Esophagus squamous epithelium (tissue), 5 donors: ENCODE results near the gene NOTCH2NLA. TPM values are rescaled to one million over a fixed set of nuclear protein-coding genes. Genes with fewer than 3 reads are reported as not detected.
A peak's percentile ranks its signal among the peaks of the same experiment; 100 is the strongest.
"Not testable (repeated sequence)": the region's sequence is repeated elsewhere in the genome, so short reads cannot be mapped to it uniquely, and the experiment has no call there.

Experiments used
- DNase-seq: peaks from one replicate; lab custom pipeline; 2025; lab: John Stamatoyannopoulos, UW
- H3K27ac ChIP-seq, 4 donors: fragments of 200-600 bp; sonication (generic); one replicate each; pipeline ENCODE4 v1.5.1; 2016 to 2019; ENCODE audit warnings: mild to moderate bottlenecking in 1 of 4
- H3K27me3 ChIP-seq, 4 donors: fragments of 200-600 bp; sonication (generic); 1 replicate in 3 of 4; 2 replicates in 1 of 4; pipeline versions ENCODE4 v1.5.1 to v1.6.0; 2017 to 2021; ENCODE audit warnings: antibody characterized with exemption in 1 of 4
- H3K36me3 ChIP-seq, 3 donors: fragments of 200-600 bp; sonication (generic); one replicate each; pipeline ENCODE4 v1.5.1; 2016 to 2019
- H3K4me1 ChIP-seq, 3 donors: fragments of 200-600 bp; sonication (generic); one replicate each; pipeline ENCODE4 v1.5.1; 2017 to 2019
- H3K4me3 ChIP-seq, 4 donors: fragments of 200-600 bp; sonication (generic); 1 replicate in 3 of 4; 2 replicates in 1 of 4; pipeline ENCODE4 v1.5.1; 2016 to 2019; ENCODE audit warnings: mild to moderate bottlenecking in 2 of 4, moderate library complexity in 1 of 4
- H3K9me3 ChIP-seq, 3 donors: fragments of 200-600 bp; sonication (generic); one replicate each; pipeline ENCODE4 v1.5.1; 2016 to 2019
- POLR2A ChIP-seq, 4 donors: fragments of 450-650 bp; IDR thresholded peaks; one replicate each; pipeline ENCODE4 v1.6.1; 2017; ENCODE audit warnings: antibody characterized with exemption in 4 of 4, mild to moderate bottlenecking in 4 of 4, moderate library complexity in 3 of 4
- WGBS, 2 donors: methylation state at CpG; one replicate each; pipeline ENCODE4 v1.1.5; 2018; 5-methylcytosine and 5-hydroxymethylcytosine counted together
- intact Hi-C: fragments of 100-400 bp; cut with DNase I; formaldehyde crosslinking; loops from one replicate; pipeline ENCODE4 v1.15.0; 2022
- total RNA-seq, 4 donors: library from RNA; depleted of rRNA; stranded (reverse); fragments of >200 nt; gene quantifications; one replicate each; pipeline ENCODE4 v1.1.0, GENCODE V29; 2016
- donor health status: DM: yes; HTN: yes; CAD: no.

Gene NOTCH2NLA
- 10 to 100 TPM; 29.3 to 70.6 (median 44.1) TPM for total RNA-seq

DNA sequence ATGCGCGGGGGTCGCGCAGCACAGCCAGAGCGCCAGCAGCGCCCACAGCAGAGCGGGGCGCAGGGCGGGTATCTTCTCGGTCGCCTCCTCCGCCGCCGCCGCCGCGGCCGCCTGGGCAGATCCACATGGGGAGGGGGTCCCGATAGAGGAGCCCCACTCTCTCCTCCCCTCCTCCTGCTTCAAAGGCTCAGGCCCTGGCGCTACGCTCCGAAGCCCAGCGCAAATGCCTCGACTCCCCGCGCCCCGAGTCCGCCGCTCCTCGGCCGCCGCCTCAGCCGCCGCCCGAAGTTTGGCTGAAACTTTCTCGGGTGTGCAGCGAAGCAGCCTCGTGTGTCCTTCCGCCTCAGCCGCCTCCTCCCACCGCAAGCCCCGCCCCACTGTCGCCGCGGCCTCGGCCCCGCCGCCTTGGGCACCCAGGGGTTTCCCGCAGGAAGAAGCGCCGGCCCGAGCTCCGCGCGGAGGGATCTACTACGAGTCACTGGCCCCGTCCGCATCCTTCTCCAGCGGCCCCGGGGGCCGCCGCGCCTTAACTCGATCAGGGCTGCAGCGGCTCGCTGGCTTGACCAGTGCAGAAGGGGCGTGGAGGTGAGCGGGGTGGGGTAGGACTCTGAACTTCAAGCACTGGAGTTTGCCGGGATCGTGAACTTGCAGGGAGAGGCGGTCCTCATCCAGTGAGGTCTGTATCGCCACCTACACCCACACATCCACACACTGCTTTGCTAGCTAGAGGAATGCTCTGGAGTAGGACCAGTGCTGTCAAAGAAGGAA lies at the start of gene NOTCH2NLA:
Gene NOTCH2NLA, minus strand, starts transcription at position 312 of the 768 bp plus-strand sequence. CDS start 39,684 bp downstream, outside the sequence.
- peak within 1 kb of the TSS; percentile 47 to 65 (median 58) for H3K4me3 ChIP-seq
- H3K4me1 ChIP-seq, DNase-seq, intact Hi-C loops, H3K27me3 ChIP-seq, H3K36me3 ChIP-seq, H3K9me3 ChIP-seq: not testable (repeated sequence)
- TF ChIP-seq POLR2A (IDR thresholded peaks at IDR 0.05): peak in 3 of 4 donors; percentile 58 to 94 (median 81)
- no CpG with 5 or more reads among the region's 72 CpGs for WGBS, 2 donors
- peak within 1 kb of the TSS; percentile 81 to 90 (median 88) for H3K27ac ChIP-seq

DNA sequence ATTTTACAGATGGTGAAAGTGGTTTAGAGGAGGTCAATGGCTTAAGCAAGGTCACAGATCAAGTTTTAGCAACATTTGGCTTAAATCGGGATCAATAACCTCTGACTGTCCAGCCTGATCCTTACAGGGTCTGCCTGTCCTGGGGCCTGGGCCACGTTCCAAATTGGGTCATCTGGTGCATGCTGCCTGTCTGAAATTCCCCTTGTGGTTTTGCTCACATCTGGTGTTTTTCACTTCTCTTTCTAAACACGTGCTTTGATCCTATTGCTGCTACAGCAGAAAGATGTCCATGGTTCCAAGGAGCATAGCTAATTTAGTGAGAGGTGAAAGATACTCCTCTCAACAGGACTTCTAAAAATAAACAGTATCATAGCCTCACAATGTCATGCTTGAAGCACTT lies 49.5 kb upstream of the NOTCH2NLA start:
- H3K36me3 ChIP-seq, H3K4me3 ChIP-seq, H3K27ac ChIP-seq, H3K27me3 ChIP-seq, H3K4me1 ChIP-seq, DNase-seq, intact Hi-C loops, H3K9me3 ChIP-seq: not testable (repeated sequence)
- no CpG with 5 or more reads among the region's 3 CpGs for WGBS, 2 donors

DNA sequence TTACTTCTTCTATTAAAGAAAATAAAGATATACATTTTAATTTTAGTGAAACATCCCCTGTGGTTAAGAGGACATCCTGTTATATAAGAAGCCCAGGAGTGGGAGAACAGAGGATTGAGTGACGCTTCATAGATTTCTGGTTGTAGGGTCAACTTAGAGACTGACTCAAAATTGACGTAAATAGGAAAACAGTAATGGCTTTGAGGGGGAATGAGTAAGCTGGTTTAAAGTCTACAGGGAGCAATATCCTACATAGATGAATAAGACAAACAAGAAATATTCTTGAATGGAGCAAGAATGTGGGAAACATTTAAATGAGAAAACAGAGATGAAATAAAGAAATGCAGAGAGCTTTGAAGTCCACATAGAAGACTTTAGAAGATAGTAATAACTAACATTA lies 48.3 kb upstream of the NOTCH2NLA start:
- intact Hi-C loops, H3K36me3 ChIP-seq, DNase-seq, H3K9me3 ChIP-seq, H3K27me3 ChIP-seq, H3K4me1 ChIP-seq, H3K4me3 ChIP-seq, H3K27ac ChIP-seq: not testable (repeated sequence)
- WGBS, 2 donors: no CpG with 5 or more reads among the region's 2 CpGs

DNA sequence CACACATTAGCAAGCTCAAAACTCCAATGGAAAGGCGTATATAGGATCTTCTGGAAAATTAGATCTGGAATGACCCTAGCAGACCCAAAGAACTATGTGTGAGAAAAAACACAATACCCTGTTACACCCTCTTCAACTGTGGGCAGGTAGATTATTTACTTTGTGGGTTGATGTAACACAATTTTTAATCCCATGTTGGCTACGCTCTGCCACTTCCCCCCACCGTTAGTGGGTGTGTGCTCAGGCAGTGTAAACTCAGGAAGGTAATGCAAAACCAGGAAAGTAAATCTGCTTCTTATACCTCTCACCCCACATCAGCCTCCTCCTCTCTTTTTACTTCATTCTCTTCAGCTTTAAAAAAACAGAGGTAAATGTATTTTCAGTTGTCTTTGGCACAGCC lies 45.3 kb upstream of the NOTCH2NLA start:
- H3K9me3 ChIP-seq, H3K27me3 ChIP-seq, H3K36me3 ChIP-seq, intact Hi-C loops, DNase-seq, H3K27ac ChIP-seq, H3K4me3 ChIP-seq, H3K4me1 ChIP-seq: not testable (repeated sequence)
- WGBS, 2 donors: no CpG with 5 or more reads among the region's 3 CpGs

DNA sequence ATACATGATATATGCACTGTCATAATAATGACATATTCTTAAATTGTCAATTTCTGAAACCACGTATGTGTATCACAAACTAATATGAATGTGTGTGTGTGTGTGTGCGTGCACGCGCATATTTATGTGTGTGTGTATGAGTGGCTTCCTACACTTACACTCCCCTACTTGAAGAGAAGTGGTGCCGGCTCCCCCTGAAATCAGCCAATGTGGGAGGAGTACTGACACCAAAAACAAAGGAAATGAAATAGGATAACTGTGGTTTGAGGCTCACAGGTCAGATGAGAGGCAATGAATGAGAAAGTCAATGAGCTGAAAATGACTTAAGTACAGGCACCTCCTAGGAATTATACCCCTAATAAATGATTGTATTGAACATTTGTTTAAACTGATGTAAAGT lies 44.4 kb upstream of the NOTCH2NLA start:
- DNase-seq, H3K36me3 ChIP-seq, H3K4me1 ChIP-seq, H3K27ac ChIP-seq, intact Hi-C loops, H3K27me3 ChIP-seq, H3K9me3 ChIP-seq, H3K4me3 ChIP-seq: not testable (repeated sequence)
- no CpG with 5 or more reads among the region's 5 CpGs for WGBS, 2 donors

DNA sequence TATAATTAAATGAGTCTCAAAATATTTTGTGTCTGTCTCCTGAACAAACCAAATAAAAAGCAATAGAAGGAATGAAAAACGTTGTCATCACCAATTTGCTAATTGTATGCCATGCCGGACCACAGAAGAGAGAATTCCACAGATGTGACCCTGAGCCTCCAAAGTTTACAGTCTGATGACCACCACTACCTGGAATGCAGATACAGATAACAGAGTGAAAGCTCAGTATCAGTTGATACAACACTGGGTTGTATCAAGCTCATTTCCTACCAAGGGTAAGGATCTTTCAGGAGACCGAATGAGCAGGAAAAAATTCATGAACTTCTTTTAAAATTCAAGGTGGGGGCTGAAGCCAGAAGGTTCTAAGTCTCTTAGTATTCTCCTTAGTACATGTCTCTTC lies 43.9 kb upstream of the NOTCH2NLA start:
- H3K4me3 ChIP-seq, DNase-seq, H3K36me3 ChIP-seq, H3K4me1 ChIP-seq, intact Hi-C loops, H3K27me3 ChIP-seq, H3K27ac ChIP-seq, H3K9me3 ChIP-seq: not testable (repeated sequence)
- WGBS, 2 donors: no CpG with 5 or more reads among the region's 3 CpGs

DNA sequence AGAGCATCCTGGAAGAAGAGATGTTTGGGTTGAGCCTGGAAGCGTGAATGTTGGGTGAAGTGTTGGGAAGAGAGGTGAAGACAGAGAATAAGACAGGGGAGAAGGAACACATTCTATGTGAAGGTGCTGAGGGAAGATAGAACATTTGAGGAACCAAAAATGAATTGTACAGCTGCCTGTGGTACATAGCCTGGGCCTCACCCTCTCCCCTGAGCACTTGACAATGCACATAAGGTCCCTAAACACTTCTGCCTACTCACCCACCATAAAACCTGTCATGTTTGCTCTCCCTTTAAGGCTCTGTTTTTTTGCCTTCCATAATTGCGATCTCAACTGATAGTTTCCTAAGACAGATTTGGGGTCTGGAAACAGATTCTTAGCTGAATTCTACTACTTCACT lies 43.2 kb upstream of the NOTCH2NLA start:
- H3K36me3 ChIP-seq, H3K9me3 ChIP-seq, H3K27ac ChIP-seq, H3K4me3 ChIP-seq, DNase-seq, intact Hi-C loops, H3K27me3 ChIP-seq, H3K4me1 ChIP-seq: not testable (repeated sequence)
- WGBS, 2 donors: no CpG with 5 or more reads among the region's 2 CpGs

DNA sequence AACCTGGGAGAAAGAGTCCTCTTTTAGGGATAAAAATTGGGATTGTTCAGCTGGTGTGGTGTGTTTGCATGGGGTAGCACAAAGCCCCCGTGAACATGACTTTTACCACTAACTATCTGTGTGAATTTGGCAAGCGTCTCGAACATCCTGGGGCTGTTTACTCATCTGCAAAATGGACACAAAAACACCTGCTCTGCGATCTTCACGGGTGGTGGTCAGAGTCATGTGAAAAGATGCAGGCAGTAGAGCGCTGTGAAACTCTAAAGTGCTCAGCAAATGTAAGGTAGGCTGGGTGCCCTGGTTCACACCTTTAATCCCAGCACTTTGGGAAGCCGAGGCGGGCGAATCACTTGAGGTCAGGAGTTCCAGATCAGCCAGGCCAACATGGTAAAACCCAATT lies 41.3 kb upstream of the NOTCH2NLA start:
- WGBS, 2 donors: no CpG with 5 or more reads among the region's 9 CpGs
- H3K4me3 ChIP-seq, H3K9me3 ChIP-seq, H3K27ac ChIP-seq, H3K27me3 ChIP-seq, DNase-seq, H3K36me3 ChIP-seq, intact Hi-C loops, H3K4me1 ChIP-seq: not testable (repeated sequence)

DNA sequence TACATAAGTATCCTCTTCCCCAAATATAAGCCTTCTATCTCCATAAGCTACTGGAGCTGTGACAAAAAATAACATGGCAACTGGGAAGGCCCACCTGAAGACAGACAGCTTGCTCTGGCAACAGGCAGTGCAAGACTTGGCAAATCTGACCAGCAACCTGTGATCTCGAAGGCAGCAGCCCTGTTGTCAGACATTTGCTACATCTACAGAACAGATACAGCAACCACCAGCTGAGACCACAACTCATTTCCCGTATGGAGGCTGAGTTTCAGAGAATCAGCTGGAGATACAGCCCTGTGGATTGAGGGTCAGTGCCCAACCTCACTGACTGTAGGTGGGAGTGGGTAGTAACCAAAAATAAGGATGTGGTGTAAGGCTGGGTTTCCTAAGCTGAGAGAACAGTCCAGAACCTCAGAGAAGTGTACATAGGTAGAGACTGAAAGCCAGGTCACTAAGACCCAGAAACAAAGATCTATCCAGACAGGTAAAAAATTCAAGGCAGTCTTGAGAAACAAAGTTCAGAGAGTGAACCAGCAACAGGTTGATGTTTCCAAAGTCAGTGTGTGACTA lies 37.4 kb upstream of the NOTCH2NLA start:
- H3K9me3 ChIP-seq, H3K27me3 ChIP-seq, intact Hi-C loops, H3K27ac ChIP-seq, H3K4me1 ChIP-seq, H3K4me3 ChIP-seq, DNase-seq, H3K36me3 ChIP-seq: not testable (repeated sequence)
- WGBS, 2 donors: no CpG with 5 or more reads among the region's 2 CpGs

DNA sequence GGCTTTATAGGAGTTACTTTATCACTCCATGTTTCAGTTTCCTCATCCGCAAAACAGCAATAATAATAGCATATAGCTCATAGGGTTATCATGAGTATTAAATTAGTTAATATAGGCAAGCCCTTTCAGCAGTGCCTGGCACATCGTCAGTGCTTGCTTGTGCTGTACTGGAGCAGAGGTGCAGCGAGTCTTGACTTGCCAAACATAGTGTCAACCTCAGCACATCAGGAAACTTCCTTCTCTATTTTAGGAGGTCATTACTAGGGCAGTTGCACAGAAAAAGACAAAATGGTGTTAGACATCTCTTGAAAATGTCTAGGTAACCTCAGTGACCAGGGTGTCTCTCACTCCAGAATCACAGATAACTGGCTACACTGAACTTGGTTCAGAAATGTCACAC lies 35.9 kb upstream of the NOTCH2NLA start:
- H3K27me3 ChIP-seq, H3K9me3 ChIP-seq, H3K4me1 ChIP-seq, H3K4me3 ChIP-seq, H3K36me3 ChIP-seq, intact Hi-C loops, DNase-seq, H3K27ac ChIP-seq: not testable (repeated sequence)
- no CpG with 5 or more reads among the region's 3 CpGs for WGBS, 2 donors

DNA sequence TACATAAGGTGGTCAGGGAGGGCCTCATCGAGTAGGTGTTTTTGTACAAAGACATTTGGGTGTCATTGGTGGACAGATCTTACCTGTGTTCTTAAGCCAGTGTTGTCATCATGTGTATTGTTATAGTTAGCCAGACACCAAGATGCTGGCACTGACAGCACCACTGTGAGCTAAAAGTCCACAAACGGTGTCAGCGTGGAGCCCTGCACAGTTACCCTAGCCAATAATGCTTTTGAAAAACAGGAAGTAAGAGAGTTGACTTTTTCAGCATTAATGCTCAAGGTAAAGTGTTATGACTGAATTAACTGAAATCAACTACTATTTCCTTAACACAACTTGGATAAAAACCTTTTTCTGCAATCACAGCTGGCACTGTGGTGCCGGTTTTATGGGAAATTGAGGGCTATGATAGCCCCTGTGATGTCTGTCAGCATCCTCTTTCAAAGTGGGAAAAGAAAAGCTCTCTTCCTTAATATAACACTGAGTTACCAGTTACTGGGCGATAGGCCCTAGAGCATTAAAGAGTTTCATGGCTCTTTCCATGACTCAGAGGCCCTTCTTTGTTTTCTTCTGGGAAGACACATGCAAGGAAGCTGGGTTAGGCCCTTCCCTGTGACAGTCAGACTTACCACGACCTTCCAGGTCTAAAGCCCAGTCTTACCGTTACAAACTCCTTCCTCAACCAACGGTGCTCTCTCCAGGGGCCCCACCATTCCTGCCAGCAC lies 31.3 kb upstream of the NOTCH2NLA start:
- H3K27me3 ChIP-seq, H3K4me3 ChIP-seq, intact Hi-C loops, DNase-seq, H3K4me1 ChIP-seq, H3K9me3 ChIP-seq, H3K27ac ChIP-seq, H3K36me3 ChIP-seq: not testable (repeated sequence)
- whole genome bisulfite sequencing, 2 donors: no CpG with 5 or more reads among the region's 8 CpGs

DNA sequence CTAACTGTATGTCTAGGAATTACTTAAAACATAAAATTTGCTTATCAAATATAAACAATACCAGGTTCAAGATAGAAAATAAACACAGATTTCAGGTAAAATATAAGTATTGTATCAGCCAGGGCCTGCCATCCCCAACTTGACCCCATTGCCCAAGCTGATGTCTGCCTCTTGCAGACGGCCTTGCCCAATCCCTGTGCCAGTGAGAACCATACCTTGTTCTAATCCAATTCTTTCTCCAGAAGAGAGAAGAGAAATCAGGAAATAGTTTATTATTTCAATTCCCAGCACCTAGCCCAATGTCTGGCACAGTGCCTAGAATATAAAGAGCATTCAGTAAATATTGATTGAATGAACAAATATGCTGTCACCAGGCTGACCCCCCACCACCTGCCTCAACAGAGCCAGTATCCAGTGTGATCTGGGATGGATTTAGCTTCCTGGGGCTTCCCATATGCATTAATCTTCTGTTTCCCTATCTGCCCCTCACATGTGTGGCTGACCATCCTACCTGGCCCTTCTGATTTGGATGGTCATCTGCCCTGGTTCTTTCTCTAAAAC lies 29.3 kb upstream of the NOTCH2NLA start:
- H3K27ac ChIP-seq, H3K4me3 ChIP-seq, H3K4me1 ChIP-seq, H3K9me3 ChIP-seq, H3K27me3 ChIP-seq, DNase-seq, intact Hi-C loops, H3K36me3 ChIP-seq: not testable (repeated sequence)
- WGBS, 2 donors: no CpG with 5 or more reads among the region's 1 CpG
